ENCODE data around the gene COL12A1. TPM values are rescaled to one million over a fixed set of nuclear protein-coding genes. Genes with fewer than 3 reads are reported as not detected.

The COL12A1 gene
- total and polyA plus RNA-seq, 9 of the 15 experiments (the other 6 are each of a cell fraction or from before 2014, with no cell fraction given) = 0.11 TPM; not detected in 8

- TF ChIP-seq NCOA2 (IDR thresholded peaks at IDR 0.05; ENCODE audit: partially characterized antibody in 2 of 2) = no peak
- no peak for TF ChIP-seq FOXJ3 (CRISPR knock-in tag; IDR thresholded peaks at IDR 0.05)
- no peak for TF ChIP-seq TCF3 (CRISPR knock-in tag; IDR thresholded peaks at IDR 0.05)
- no peak for TF ChIP-seq PHB2 (IDR thresholded peaks at IDR 0.05; ENCODE audit: low read depth)
Observed at GRCh38 chr6:75052491-75052890, 153.4 kb downstream of the COL12A1 start (continued).

GRCh38 chr6:75049308-75049707 is 156.5 kb downstream of the COL12A1 start:
- no peak overlapping the region for H3K4me3 ChIP-seq
- no peak overlapping the region for H3K27ac ChIP-seq (ENCODE audit: extremely low read depth, low read depth, low read length)
- no peaks in the 10 kb centered on the region for H3K79me2 ChIP-seq (ENCODE audit: control insufficient read depth, insufficient read depth, low read length)
- DNase-seq (ENCODE audit: extremely low read depth in 1 of 4, low spot score in 3 of 4) (no peak), FAIRE-seq (no peak), ATAC-seq (no peak)
- no peaks in the 10 kb centered on the region for H3K36me3 ChIP-seq (ENCODE audit: control insufficient read depth, insufficient read depth, low read length)
- H2AFZ ChIP-seq (ENCODE audit: low read depth, low read length) = no peak overlapping the region
- TF ChIP-seq XRCC4 (IDR thresholded peaks at IDR 0.05; ENCODE audit: extremely low read depth, insufficient read depth, insufficient read length) = no peak
- no peak for TF ChIP-seq PKNOX1 (IDR thresholded peaks at IDR 0.05)
- no peak for TF ChIP-seq ETV5 (CRISPR knock-in tag; IDR thresholded peaks at IDR 0.05; ENCODE audit: low read depth)
- TF ChIP-seq BRF1 (IDR thresholded peaks at IDR 0.05; ENCODE audit: borderline replicate concordance, extremely low read depth, insufficient read length) = no peak
- no peak for TF ChIP-seq DACH1 (IDR thresholded peaks at IDR 0.05; ENCODE audit: partially characterized antibody)
- no peak for TF ChIP-seq NUFIP1 (IDR thresholded peaks at IDR 0.05; ENCODE audit: partially characterized antibody)
- TF ChIP-seq TOE1 (IDR thresholded peaks at IDR 0.05; ENCODE audit: borderline replicate concordance) = no peak
- TF ChIP-seq TOE1 (CRISPR knock-in tag; IDR thresholded peaks at IDR 0.05; ENCODE audit: borderline replicate concordance, low read depth) = no peak
- no peak for TF ChIP-seq PRPF4 (IDR thresholded peaks at IDR 0.05; ENCODE audit: insufficient read depth, low read depth, low read length, poor library complexity, severe bottlenecking)
- TF ChIP-seq ZNF586 (CRISPR knock-in tag; conservative IDR thresholded peaks at IDR 0.05) = no peak
- peak; percentile 56 for TF ChIP-seq PCBP1 (IDR thresholded peaks at IDR 0.05; ENCODE audit: low read depth, low read length, poor library complexity, severe bottlenecking)
- TF ChIP-seq HNRNPK (IDR thresholded peaks at IDR 0.05; ENCODE audit: low read depth, low read length, poor library complexity, severe bottlenecking) = peak; percentile 81
- no peak for TF ChIP-seq TRIM28 (IDR thresholded peaks at IDR 0.05)
- no peak for TF ChIP-seq RBM17 (IDR thresholded peaks at IDR 0.05; ENCODE audit: borderline replicate concordance, low read depth, low read length)
- no peak for TF ChIP-seq ESRRB (CRISPR knock-in tag; IDR thresholded peaks at IDR 0.05; ENCODE audit: borderline replicate concordance)
- TF ChIP-seq, protein P1, sequence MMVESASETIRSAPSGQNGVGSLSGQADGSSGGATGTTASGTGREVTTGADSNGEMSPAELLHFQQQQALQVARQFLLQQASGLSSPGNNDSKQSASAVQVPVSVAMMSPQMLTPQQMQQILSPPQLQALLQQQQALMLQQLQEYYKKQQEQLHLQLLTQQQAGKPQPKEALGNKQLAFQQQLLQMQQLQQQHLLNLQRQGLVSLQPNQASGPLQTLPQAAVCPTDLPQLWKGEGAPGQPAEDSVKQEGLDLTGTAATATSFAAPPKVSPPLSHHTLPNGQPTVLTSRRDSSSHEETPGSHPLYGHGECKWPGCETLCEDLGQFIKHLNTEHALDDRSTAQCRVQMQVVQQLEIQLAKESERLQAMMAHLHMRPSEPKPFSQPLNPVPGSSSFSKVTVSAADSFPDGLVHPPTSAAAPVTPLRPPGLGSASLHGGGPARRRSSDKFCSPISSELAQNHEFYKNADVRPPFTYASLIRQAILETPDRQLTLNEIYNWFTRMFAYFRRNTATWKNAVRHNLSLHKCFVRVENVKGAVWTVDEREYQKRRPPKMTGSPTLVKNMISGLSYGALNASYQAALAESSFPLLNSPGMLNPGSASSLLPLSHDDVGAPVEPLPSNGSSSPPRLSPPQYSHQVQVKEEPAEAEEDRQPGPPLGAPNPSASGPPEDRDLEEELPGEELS (CRISPR knock-in tag; IDR thresholded peaks at IDR 0.05; ENCODE audit: borderline replicate concordance) = no peak
- no peak for TF ChIP-seq HDAC8 (tag; IDR thresholded peaks at IDR 0.05)
- intact Hi-C loops (cut with micrococcal nuclease) (no loop called here), in situ Hi-C loops (cut with MboI) (no loop called here)
- no peaks in the 10 kb centered on the region for H3K4me1 ChIP-seq (replicated peaks in 1 of 2; ENCODE audit: control insufficient read depth in 2 of 2, insufficient read depth in 2 of 2, low read length in 2 of 2)
- H3K27me3 ChIP-seq (ENCODE audit: control insufficient read depth in 2 of 2, insufficient read depth in 2 of 2, low read length in 2 of 2) = no peaks in the 10 kb centered on the region
- no peaks in the 10 kb centered on the region for H3K9me3 ChIP-seq (replicated peaks; ENCODE audit: control insufficient read depth, insufficient read depth, low read depth, low read length)
- no TSS peak for BruUV-seq (replicated peaks)
- ChIA-PET CTCF (ENCODE audit: low intra/inter-chr PET ratio) (no interaction called here), POLR2A (no interaction called here)
- H3K9me1 ChIP-seq (ENCODE audit: control insufficient read depth, insufficient read depth, low read length) = no peaks in the 10 kb centered on the region
- no peak overlapping the region for H3K4me2 ChIP-seq (ENCODE audit: insufficient read depth, low read length)
- H3K9ac ChIP-seq (ENCODE audit: insufficient read depth in 1 of 2, low read depth in 2 of 2, low read length in 2 of 2) = no peak overlapping the region
- no peaks in the 10 kb centered on the region for H4K20me1 ChIP-seq (replicated peaks; ENCODE audit: control insufficient read depth, insufficient read depth, low read length)

Data from K562 (cell line).